AG04449 (cell line): Measurements from ENCODE around the gene SGMS1.

Source experiments
- CTCF ChIA-PET: fragments of 350-600 bp; formaldehyde crosslinking; extraction: SDS; loops from one replicate; lab custom pipeline; 2021; ENCODE audit warnings: antibody characterized with exemption; lab: Yijun Ruan, JAX
- POLR2A ChIA-PET: fragments of 400-600, 350-600 bp; formaldehyde crosslinking; extraction: SDS; loops from one replicate; lab custom pipeline; 2020; ENCODE audit warnings: antibody characterized with exemption, inconsistent platforms; lab: Yijun Ruan, JAX
- DNase-seq: peaks from one replicate; pipeline ENCODE4 v3.0.0-alpha.2; 2010; ENCODE audit warnings: low read depth, low spot score
- H3K4me3 ChIP-seq: 2 replicates; pipeline ENCODE4 v1.5.1; 2011; ENCODE audit warnings: low read depth, mild to moderate bottlenecking, control low read depth, low read length
- CTCF ChIP-seq: IDR thresholded peaks from one replicate; pipeline ENCODE4 v1.5.1; 2011; ENCODE audit warnings: mild to moderate bottlenecking, moderate library complexity, low read length, control low read depth, inconsistent platforms; ENCODE audit not compliant: insufficient read depth; ENCODE audit errors: missing control alignments

Gene SGMS1

DNA sequence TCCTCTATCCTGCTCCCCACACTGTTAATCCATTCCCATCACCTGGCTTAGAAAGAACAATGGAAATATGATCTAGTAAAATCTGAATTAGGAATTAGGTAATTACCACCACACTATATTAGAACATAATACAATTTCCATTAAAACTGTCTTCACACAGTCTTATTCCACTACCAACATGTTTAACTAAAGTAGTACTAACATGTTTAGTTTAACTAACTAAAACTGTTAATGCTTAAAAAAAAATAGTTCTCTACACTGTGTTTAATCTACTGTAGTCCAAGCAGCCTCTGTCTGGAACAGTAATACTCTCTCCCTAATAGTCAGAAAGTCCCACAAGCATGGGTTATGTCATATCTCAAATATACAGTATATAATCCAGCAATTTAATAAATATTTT, 150.8 kb downstream of the SGMS1 start:
- ChIA-PET POLR2A (no interaction called here), CTCF (no interaction called here)
- DNase-seq: no peak
- no peak for TF ChIP-seq CTCF
- no peak overlapping the region for H3K4me3 ChIP-seq

DNA sequence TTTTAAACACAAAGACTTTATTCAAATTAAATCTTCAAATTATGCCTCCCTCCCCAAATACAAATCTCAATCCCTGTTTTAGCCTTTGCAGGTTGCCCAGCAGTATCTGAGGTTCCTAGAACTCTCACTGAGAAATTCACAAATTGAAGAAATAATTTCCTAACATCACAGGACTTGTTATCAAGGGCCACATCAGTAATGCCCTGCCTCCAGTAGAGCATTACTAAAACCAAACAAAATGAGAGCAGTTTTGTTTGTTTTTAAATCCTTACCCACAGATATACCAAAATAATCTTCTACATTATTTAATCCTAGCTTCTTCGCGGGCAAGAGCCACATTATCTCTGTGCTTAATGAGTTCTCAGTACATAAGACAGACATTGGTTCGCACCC, 152.2 kb downstream of the SGMS1 start:
- DNase-seq: no peak
- CTCF ChIA-PET: no interaction called here
- POLR2A ChIA-PET: no interaction called here
- H3K4me3 ChIP-seq: no peak overlapping the region
- no peak for TF ChIP-seq CTCF

- no peak for DNase-seq
- no peak for TF ChIP-seq CTCF
- ChIA-PET POLR2A (no interaction called here), CTCF (no interaction called here)
- no peak overlapping the region for H3K4me3 ChIP-seq
Measured at GRCh38 chr10:50470798-50471582, 152.8 kb downstream of the SGMS1 start.

- DNase-seq: no peak
- no peak for TF ChIP-seq CTCF
- CTCF ChIA-PET: no interaction called here
- no peak overlapping the region for H3K4me3 ChIP-seq
- POLR2A ChIA-PET: no interaction called here
Measured at GRCh38 chr10:50470345-50470744, 153.4 kb downstream of the SGMS1 start.

- DNase-seq: no peak
Measured at GRCh38 chr10:50469778-50470193, 154.0 kb downstream of the SGMS1 start.

More at GRCh38 chr10:50469778-50470193, 154.0 kb downstream of the SGMS1 start:
- ChIA-PET POLR2A (interaction anchor here (0.6 kb wide), 1 partner anchor 209 kb away, joined by 3 read pairs; no protein-coding TSS in a partner anchor), CTCF (no interaction called here)
- no peak overlapping the region for H3K4me3 ChIP-seq
- no peak for TF ChIP-seq CTCF
